K562 (cell line): ENCODE measurements around the gene SAE1. TPM values are rescaled to one million over a fixed set of nuclear protein-coding genes. Genes with fewer than 3 reads are reported as not detected.

Source experiments
- ARHGAP35 ChIP-seq: fragments of 450-650 bp; IDR thresholded peaks from 2 replicates; pipeline ENCODE4 v1.6.1; 2018; ENCODE audit not compliant: partially characterized antibody
- BHLHE40 ChIP-seq: IDR thresholded peaks from 2 replicates; pipeline ENCODE4 v1.6.1; 2011; ENCODE audit warnings: low read length, improper control_type of control experiment
- CBX5 ChIP-seq: IDR thresholded peaks from 2 replicates; pipeline ENCODE4 v1.6.1; 2014; ENCODE audit warnings: low read depth, borderline replicate concordance
- ESRRB ChIP-seq: fragments of 250-450 bp; sonication (Bioruptor Pico); IDR thresholded peaks from 2 replicates; pipeline ENCODE4 v1.5.0; 2020; ENCODE audit warnings: mild to moderate bottlenecking, moderate library complexity, borderline replicate concordance
- GTF2E2 ChIP-seq: fragments of 200-800 bp; sonication (Bioruptor generic); IDR thresholded peaks from 2 replicates; pipeline ENCODE4 v1.6.1; 2016; ENCODE audit warnings: missing genetic modification characterization, missing compliant biosample characterization
- ILK ChIP-seq: fragments of 450-650 bp; IDR thresholded peaks from 2 replicates; pipeline ENCODE4 v1.6.1; 2016; ENCODE audit warnings: missing genetic modification characterization, low read depth, mild to moderate bottlenecking, missing compliant biosample characterization, moderate library complexity, borderline replicate concordance
- RBBP5 ChIP-seq: fragments of 200-600 bp; sonication (generic); IDR thresholded peaks from 2 replicates; pipeline ENCODE4 v1.6.1; 2012; ENCODE audit warnings: borderline replicate concordance, mild to moderate bottlenecking, low read length, control low read depth, inconsistent platforms; ENCODE audit not compliant: insufficient read depth, poor library complexity, severe bottlenecking
- SIN3B ChIP-seq: fragments of 450-650 bp; IDR thresholded peaks from 2 replicates; pipeline ENCODE4 v1.6.1; 2017; ENCODE audit warnings: low read depth, mild to moderate bottlenecking, moderate library complexity
- SMARCC2 ChIP-seq: fragments of 450-650 bp; IDR thresholded peaks from 2 replicates; pipeline ENCODE4 v1.6.1; 2017; ENCODE audit warnings: antibody characterized with exemption, moderate library complexity, mild to moderate bottlenecking, low read depth
- SOX6 ChIP-seq: fragments of 450-650 bp; IDR thresholded peaks from 2 replicates; pipeline ENCODE4 v1.6.1; 2014; ENCODE audit warnings: mild to moderate bottlenecking
- SP2 ChIP-seq: IDR thresholded peaks from 2 replicates; pipeline ENCODE4 v1.6.1; 2011; ENCODE audit warnings: mild to moderate bottlenecking, low read depth, low read length, moderate library complexity; ENCODE audit not compliant: poor library complexity, severe bottlenecking; ENCODE audit errors: extremely low read depth
- ZBTB11 ChIP-seq, 3 experiments: fragments of 200-800 bp in 1 of 3; fragments of 250-450 bp in 1 of 3; fragments of 450-650 bp in 1 of 3; sonication (Bioruptor Pico) in 1 of 3; sonication (Bioruptor generic) in 1 of 3; formaldehyde crosslinking in 1 of 3; IDR thresholded peaks; 2 replicates each; pipeline versions ENCODE4 v1.6.1 to v1.8.0; 2016 to 2022; ENCODE audit warnings: mild to moderate bottlenecking in 2 of 3, missing genetic modification characterization in 2 of 3, missing compliant biosample characterization in 1 of 3, moderate library complexity in 1 of 3
- ZNF212 ChIP-seq: fragments of 450-650 bp; formaldehyde crosslinking; IDR thresholded peaks from 2 replicates; pipeline ENCODE4 v1.4.0; 2020; ENCODE audit warnings: mild to moderate bottlenecking
- ZNF766 ChIP-seq: fragments of 200-800 bp; sonication (Bioruptor generic); conservative IDR thresholded peaks from 2 replicates; pipeline ENCODE4 v1.6.1; 2016; ENCODE audit warnings: missing genetic modification characterization, missing compliant biosample characterization
- ZNF79 ChIP-seq: fragments of 250-450 bp; sonication (Bioruptor Pico); IDR thresholded peaks from 2 replicates; pipeline ENCODE4 v1.4.0; 2020; ENCODE audit warnings: low read depth, mild to moderate bottlenecking, moderate library complexity
- polyA plus RNA-seq, 8 experiments: library from polyadenylated mRNA; depleted of rRNA in 4 of 8; stranded (reverse) in 5 of 8; unstranded in 3 of 8; fragments of >200 nt; fragmentation: Nextera tagmentation in 2 of 8; fragmentation: Illumina TruSeq in 1 of 8; extraction: Ambion mirVana in 2 of 8; extraction: Trizol in 1 of 8; gene quantifications; 2 replicates each; pipeline versions ENCODE4 v1.2.1 to v1.2.3, GENCODE V29; 2011 to 2014; ENCODE audit warnings: inconsistent platforms in 1 of 8, missing spikeins in 1 of 8
- total RNA-seq, 7 experiments: library from RNA; depleted of rRNA in 6 of 7; stranded (reverse); fragments of >200 nt in 6 of 7; fragmentation: Illumina TruSeq in 2 of 7; extraction: Trizol in 2 of 7; gene quantifications; 2 replicates each; pipeline versions ENCODE4 v1.2.1 to v1.2.3, GENCODE V29; 2011 to 2021; ENCODE audit warnings: low replicate concordance in 1 of 7
- TF ChIP-seq, protein P1 (sequence below): sonication (generic); formaldehyde crosslinking; IDR thresholded peaks from 2 replicates; pipeline ENCODE4 v1.8.0; 2023; ENCODE audit warnings: mild to moderate bottlenecking, missing genetic modification reagents
- TF ChIP-seq, protein P2 (sequence below), 2 experiments: fragments of 250-450 bp in 1 of 2; fragments of 450-650 bp in 1 of 2; sonication (Bioruptor Pico) in 1 of 2; IDR thresholded peaks; 2 replicates each; pipeline versions ENCODE4 v1.6.1 to v1.8.0; 2016 to 2021; ENCODE audit warnings: mild to moderate bottlenecking in 2 of 2, moderate library complexity in 2 of 2, missing compliant biosample characterization in 1 of 2, missing genetic modification characterization in 1 of 2
- TF ChIP-seq, protein P3 (sequence below), 3 experiments: fragments of 200-800 bp in 1 of 3; sonication (Bioruptor generic) in 1 of 3; sonication (generic) in 1 of 3; formaldehyde crosslinking in 1 of 3; IDR thresholded peaks; 2 replicates each; pipeline versions ENCODE4 v1.6.1 to v1.8.0; 2016 to 2022; ENCODE audit warnings: mild to moderate bottlenecking in 2 of 3, missing compliant biosample characterization in 2 of 3, missing genetic modification characterization in 2 of 3, missing genetic modification reagents in 1 of 3

The SAE1 gene
- total and polyA plus RNA-seq, 9 of the 15 experiments (the other 6 are each of a cell fraction or from before 2014, with no cell fraction given) = 82.8 to 299 (median 217) TPM

GRCh38 chr19:47112166-47112996 lies 18.3 kb upstream of the SAE1 start (continued):
- TF ChIP-seq ZNF212 (CRISPR knock-in tag) (no peak), RBBP5 (peak; percentile 4), SIN3B (no peak), ZNF766 (CRISPR knock-in tag) (peak; percentile 83), ARHGAP35 (peak; percentile 39), ZNF79 (CRISPR knock-in tag) (no peak), SOX6 (no peak), SP2 (no peak), BHLHE40 (peak; percentile 36), SMARCC2 (no peak), GTF2E2 (tag) (peak; percentile 95), CBX5 (no peak), ILK (tag) (no peak), ESRRB (CRISPR knock-in tag) (no peak), ZBTB11 (CRISPR knock-in tag; IDR thresholded peaks at IDR 0.05) (peak in 1 of 3 experiments; percentile 74; a peak in 2 of 6 replicates)
- TF ChIP-seq, protein P1, sequence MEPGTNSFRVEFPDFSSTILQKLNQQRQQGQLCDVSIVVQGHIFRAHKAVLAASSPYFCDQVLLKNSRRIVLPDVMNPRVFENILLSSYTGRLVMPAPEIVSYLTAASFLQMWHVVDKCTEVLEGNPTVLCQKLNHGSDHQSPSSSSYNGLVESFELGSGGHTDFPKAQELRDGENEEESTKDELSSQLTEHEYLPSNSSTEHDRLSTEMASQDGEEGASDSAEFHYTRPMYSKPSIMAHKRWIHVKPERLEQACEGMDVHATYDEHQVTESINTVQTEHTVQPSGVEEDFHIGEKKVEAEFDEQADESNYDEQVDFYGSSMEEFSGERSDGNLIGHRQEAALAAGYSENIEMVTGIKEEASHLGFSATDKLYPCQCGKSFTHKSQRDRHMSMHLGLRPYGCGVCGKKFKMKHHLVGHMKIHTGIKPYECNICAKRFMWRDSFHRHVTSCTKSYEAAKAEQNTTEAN (CRISPR knock-in tag) = peak; percentile 78
- TF ChIP-seq, protein P2, sequence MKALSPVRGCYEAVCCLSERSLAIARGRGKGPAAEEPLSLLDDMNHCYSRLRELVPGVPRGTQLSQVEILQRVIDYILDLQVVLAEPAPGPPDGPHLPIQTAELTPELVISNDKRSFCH (CRISPR knock-in tag; IDR thresholded peaks at IDR 0.05) = no peak
- TF ChIP-seq, protein P2 (tag; IDR thresholded peaks at IDR 0.05) = peak; percentile 74
- TF ChIP-seq, protein P3, sequence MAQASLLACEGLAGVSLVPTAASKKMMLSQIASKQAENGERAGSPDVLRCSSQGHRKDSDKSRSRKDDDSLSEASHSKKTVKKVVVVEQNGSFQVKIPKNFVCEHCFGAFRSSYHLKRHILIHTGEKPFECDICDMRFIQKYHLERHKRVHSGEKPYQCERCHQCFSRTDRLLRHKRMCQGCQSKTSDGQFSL (CRISPR knock-in tag; IDR thresholded peaks at IDR 0.05) = peak; percentile 98
- TF ChIP-seq, protein P3 (tag; IDR thresholded peaks at IDR 0.05) = peak in 1 of 2 experiments; percentile 93; a peak in 2 of 4 replicates
